Esophagus muscularis mucosa (tissue), 4 donors: ENCODE data around the gene RPL13A.

Experiments
- EP300 ChIP-seq: sonication (generic); formaldehyde crosslinking; IDR thresholded peaks from one replicate; pipeline ENCODE4 v1.6.1; 2017; ENCODE audit warnings: antibody characterized with exemption
- POLR2A ChIP-seq: fragments of 450-650 bp; IDR thresholded peaks from one replicate; pipeline ENCODE4 v1.6.1; 2017; ENCODE audit warnings: antibody characterized with exemption, moderate library complexity, mild to moderate bottlenecking, low read depth
- POLR2AphosphoS5 ChIP-seq, 2 donors: sonication (generic); formaldehyde crosslinking; IDR thresholded peaks; one replicate each; pipeline ENCODE4 v1.6.1; 2017; ENCODE audit warnings: antibody characterized with exemption in 2 of 2
- TF ChIP-seq, protein P1 (sequence below), 3 experiments: fragments of 200-600 bp in 2 of 3; fragments of 450-650 bp in 1 of 3; sonication (generic) in 2 of 3; IDR thresholded peaks; one replicate each; pipeline ENCODE4 v1.5.1; 2017 to 2019; ENCODE audit warnings: antibody characterized with exemption in 3 of 3, mild to moderate bottlenecking in 2 of 3, moderate library complexity in 1 of 3

DNA sequence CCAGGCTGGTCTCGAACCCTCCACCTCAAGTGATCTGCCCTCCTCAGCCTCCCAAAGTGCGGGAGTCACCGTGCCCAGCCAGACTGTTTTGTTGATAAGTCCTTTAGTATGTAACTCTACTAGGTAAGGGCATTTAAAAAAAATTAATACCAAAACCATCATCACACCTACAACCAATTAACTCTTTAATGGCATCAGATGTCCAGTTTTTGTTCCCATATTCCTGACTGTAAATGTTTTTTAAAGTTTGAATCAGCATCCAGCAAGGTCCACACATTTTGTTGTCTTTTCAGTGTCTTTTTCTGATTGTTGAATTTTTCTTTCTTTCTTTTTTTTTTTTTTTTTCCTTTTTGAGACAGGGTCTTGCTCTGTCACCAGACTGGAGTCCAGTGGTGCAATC, 30.6 kb downstream of the RPL13A start:
- TF ChIP-seq, protein P1, sequence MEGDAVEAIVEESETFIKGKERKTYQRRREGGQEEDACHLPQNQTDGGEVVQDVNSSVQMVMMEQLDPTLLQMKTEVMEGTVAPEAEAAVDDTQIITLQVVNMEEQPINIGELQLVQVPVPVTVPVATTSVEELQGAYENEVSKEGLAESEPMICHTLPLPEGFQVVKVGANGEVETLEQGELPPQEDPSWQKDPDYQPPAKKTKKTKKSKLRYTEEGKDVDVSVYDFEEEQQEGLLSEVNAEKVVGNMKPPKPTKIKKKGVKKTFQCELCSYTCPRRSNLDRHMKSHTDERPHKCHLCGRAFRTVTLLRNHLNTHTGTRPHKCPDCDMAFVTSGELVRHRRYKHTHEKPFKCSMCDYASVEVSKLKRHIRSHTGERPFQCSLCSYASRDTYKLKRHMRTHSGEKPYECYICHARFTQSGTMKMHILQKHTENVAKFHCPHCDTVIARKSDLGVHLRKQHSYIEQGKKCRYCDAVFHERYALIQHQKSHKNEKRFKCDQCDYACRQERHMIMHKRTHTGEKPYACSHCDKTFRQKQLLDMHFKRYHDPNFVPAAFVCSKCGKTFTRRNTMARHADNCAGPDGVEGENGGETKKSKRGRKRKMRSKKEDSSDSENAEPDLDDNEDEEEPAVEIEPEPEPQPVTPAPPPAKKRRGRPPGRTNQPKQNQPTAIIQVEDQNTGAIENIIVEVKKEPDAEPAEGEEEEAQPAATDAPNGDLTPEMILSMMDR (IDR thresholded peaks at IDR 0.05), result no peak
- TF ChIP-seq POLR2A (no peak), EP300 (no peak), POLR2AphosphoS5 (IDR thresholded peaks at IDR 0.05) (no peak)
